Measurements from ENCODE around the gene PAPSS2. TPM values are rescaled to one million over a fixed set of nuclear protein-coding genes. Genes with fewer than 3 reads are reported as not detected.

Gene PAPSS2
- total RNA-seq, 1 experiment from 2014 or later = 24.5 TPM

DNA sequence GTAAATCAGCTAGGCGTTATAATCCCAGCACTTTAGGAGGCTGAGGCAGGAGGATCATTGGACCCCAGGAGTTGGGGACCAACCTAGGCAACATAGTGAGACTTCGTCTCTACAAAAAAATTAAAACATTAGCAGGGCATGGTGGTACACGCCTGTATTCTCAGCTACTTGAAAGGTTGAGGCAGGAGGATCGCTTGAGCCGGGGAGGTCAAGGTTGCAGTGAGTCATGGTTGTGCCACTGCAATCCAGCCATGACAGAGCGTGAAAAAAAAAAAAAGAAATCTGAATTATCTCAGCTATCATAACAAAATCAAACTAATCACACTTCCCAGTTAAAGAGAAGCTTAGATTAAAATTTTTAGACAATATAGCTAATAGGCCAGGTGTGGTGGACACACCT, 123.0 kb downstream of the PAPSS2 start:
- H3K4me2 ChIP-seq (ENCODE audit: insufficient read depth, insufficient read length, low read length) = no peak overlapping the region
- H3K79me1 ChIP-seq (ENCODE audit: insufficient read depth, low read depth, low read length, poor library complexity, severe bottlenecking) = peaks cover 4% of the 10 kb centered on the region
- DNase-seq = no peak
- H4K20me1 ChIP-seq (ENCODE audit: control insufficient read depth, insufficient read depth, insufficient read length) = no peaks in the 10 kb centered on the region
- H3K9me3 ChIP-seq (ENCODE audit: control insufficient read depth, low read depth, low read length) = no peaks in the 10 kb centered on the region
- Mint-ChIP-seq H3K36me3 (ENCODE audit: insufficient read depth in 1 of 3, low read depth in 3 of 3) (peaks cover 17 to 39% (median 22%) of the 10 kb centered on the region in 3 experiments; a peak in 6 of 7 replicates), H3K27ac (peak overlapping the region in 1 of 3 experiments; percentile 27; a peak in 2 of 7 replicates), H3K27me3 (ENCODE audit: low read depth) (no peaks in the 10 kb centered on the region), H3K4me3 (no peak overlapping the region), H3K4me1 (no peaks in the 10 kb centered on the region), H3K9me3 (no peaks in the 10 kb centered on the region)
- H3K27ac ChIP-seq (ENCODE audit: insufficient read length, low read depth, low read length) = no peak overlapping the region
- H3K14ac ChIP-seq (ENCODE audit: insufficient read depth, low read length) = no peak overlapping the region
- H2AFZ ChIP-seq (ENCODE audit: low read length) = no peak overlapping the region
- TF ChIP-seq CTCF (conservative IDR thresholded peaks at IDR 0.05) = no peak
- no peak overlapping the region for H3K9ac ChIP-seq (ENCODE audit: extremely low read depth, insufficient read length, low read length)
- H3K4me1 ChIP-seq (ENCODE audit: insufficient read depth, low read length) = no peaks in the 10 kb centered on the region
- no peak overlapping the region for H3K56ac ChIP-seq (ENCODE audit: insufficient read length, low read depth, low read length)
- H3K23ac ChIP-seq (ENCODE audit: insufficient read length, low read depth, low read length) = no peak overlapping the region
- no peak overlapping the region for H2BK12ac ChIP-seq (ENCODE audit: insufficient read length, low read depth, low read length)
- no peak overlapping the region for H3K18ac ChIP-seq (ENCODE audit: insufficient read length, low read depth, low read length)
- H2AK5ac ChIP-seq (ENCODE audit: insufficient read length, low read length) = no peak overlapping the region
- no peak overlapping the region for H2BK5ac ChIP-seq (ENCODE audit: insufficient read length, low read length)
- no peak overlapping the region for H2BK15ac ChIP-seq (ENCODE audit: low read depth, low read length)
- no peak overlapping the region for H3K4ac ChIP-seq (ENCODE audit: low read depth, low read length)
- no peaks in the 10 kb centered on the region for H3K27me3 ChIP-seq (ENCODE audit: insufficient read depth, low read length)
- no peak overlapping the region for H4K5ac ChIP-seq (ENCODE audit: insufficient read length, low read depth, low read length)
- H3K79me2 ChIP-seq (ENCODE audit: insufficient read depth, low read length) = no peaks in the 10 kb centered on the region
- no peak overlapping the region for H2BK120ac ChIP-seq (ENCODE audit: low read depth, low read length, poor library complexity, severe bottlenecking)
- WGBS (ENCODE audit: extremely low coverage, insufficient read length, low lambda C conversion rate) = no CpG with 5 or more reads among the region's 6 CpGs
- H4K91ac ChIP-seq (ENCODE audit: insufficient read length, low read depth, low read length) = no peak overlapping the region
- H3K23me2 ChIP-seq (ENCODE audit: insufficient read length, low read depth, low read length, poor library complexity, severe bottlenecking) = no peaks in the 10 kb centered on the region
- no peak overlapping the region for H4K8ac ChIP-seq (replicated peaks; ENCODE audit: insufficient read length, low read depth, low read length)
- no peak overlapping the region for H3T11ph ChIP-seq (ENCODE audit: low read length)
- no peak overlapping the region for H2BK20ac ChIP-seq (ENCODE audit: low read depth, low read length, poor library complexity, severe bottlenecking)

Measured in H9 (cell line).